PC-9 (cell line): Measurements from ENCODE around the gene MRPS23. TPM values are rescaled to one million over a fixed set of nuclear protein-coding genes. Genes with fewer than 3 reads are reported as not detected.

Experiments
- BruUV-seq: library from RNA; stranded (reverse); fragments of 400-500 nt; replicated peaks from 2 replicates; lab custom pipeline; 2021; lab: Mats Ljungman, UMichigan
- CTCF ChIA-PET: fragments of 300-600 bp; sonication (Branson Sonifier 250); formaldehyde crosslinking; loops from one replicate; lab custom pipeline; 2022; ENCODE audit warnings: antibody characterized with exemption; lab: Charles Lee
- POLR2A ChIA-PET: fragments of 300-600 bp; sonication (Branson Sonifier 250); formaldehyde crosslinking; loops from one replicate; lab custom pipeline; 2022; ENCODE audit warnings: antibody characterized with exemption; ENCODE audit not compliant: unreplicated experiment; lab: Charles Lee
- DNase-seq, 2 experiments: peaks; one replicate each; pipeline versions ENCODE4 v3.0.0 to v3.0.0-alpha.2; 2015 to 2022; ENCODE audit warnings: mixed read lengths in 1 of 2
- H2AFZ ChIP-seq: fragments of 200-600 bp; sonication (generic); 2 replicates; pipeline ENCODE4 v1.8.1; 2017; ENCODE audit warnings: antibody characterized with exemption
- H3F3A ChIP-seq: fragments of 200-600 bp; sonication (generic); 2 replicates; pipeline ENCODE4 v1.8.1; 2017; ENCODE audit warnings: antibody characterized with exemption, mild to moderate bottlenecking, low read depth; ENCODE audit not compliant: insufficient read depth
- H3K27ac ChIP-seq: fragments of 200-600 bp; sonication (generic); 2 replicates; pipeline ENCODE4 v1.6.1; 2016; ENCODE audit warnings: mixed run types
- H3K27me3 ChIP-seq: fragments of 200-600 bp; sonication (generic); 2 replicates; pipeline ENCODE4 v1.6.1; 2016; ENCODE audit warnings: low read depth, mixed run types; ENCODE audit not compliant: insufficient read depth
- H3K36me3 ChIP-seq: fragments of 200-600 bp; sonication (generic); 2 replicates; pipeline ENCODE4 v1.6.1; 2016; ENCODE audit warnings: low read depth, mixed run types
- H3K4me1 ChIP-seq: fragments of 200-600 bp; sonication (generic); replicated peaks from 2 replicates; pipeline ENCODE4 v1.6.1; 2016; ENCODE audit warnings: mixed run types; ENCODE audit not compliant: insufficient read depth
- H3K4me2 ChIP-seq: fragments of 200-600 bp; sonication (generic); 2 replicates; pipeline ENCODE4 v1.6.1; 2017; ENCODE audit warnings: mixed run types
- H3K4me3 ChIP-seq: fragments of 200-600 bp; sonication (generic); 2 replicates; pipeline ENCODE4 v1.6.1; 2016; ENCODE audit warnings: mixed run types
- H3K79me2 ChIP-seq: fragments of 200-600 bp; sonication (generic); 2 replicates; pipeline ENCODE4 v1.6.1; 2017; ENCODE audit warnings: low read depth, mixed run types
- H3K9me2 ChIP-seq: fragments of 200-600 bp; sonication (generic); 2 replicates; pipeline ENCODE4 v1.8.1; 2017; ENCODE audit warnings: mild to moderate bottlenecking; ENCODE audit not compliant: insufficient read depth
- H3K9me3 ChIP-seq: fragments of 200-600 bp; sonication (generic); 2 replicates; pipeline ENCODE4 v1.8.1; 2016; ENCODE audit warnings: low read depth; ENCODE audit not compliant: insufficient read depth
- H4K20me1 ChIP-seq: fragments of 200-600 bp; sonication (generic); 2 replicates; pipeline ENCODE4 v1.8.1; 2017; ENCODE audit not compliant: insufficient read depth
- CTCF ChIP-seq: fragments of 200-600 bp; sonication (generic); conservative IDR thresholded peaks from 2 replicates; pipeline ENCODE4 v1.6.1; 2017; ENCODE audit warnings: mixed run types, antibody characterized with exemption, mild to moderate bottlenecking, moderate library complexity
- EZH2 ChIP-seq: fragments of 200-600 bp; sonication (generic); IDR thresholded peaks from 2 replicates; pipeline ENCODE4 v1.8.0; 2017; ENCODE audit warnings: antibody characterized with exemption, low read depth
- intact Hi-C: fragments of 100-400 bp; cut with micrococcal nuclease; formaldehyde crosslinking; loops from one replicate; pipeline ENCODE4 v1.10.0; 2022; ENCODE audit not compliant: unreplicated experiment
- total RNA-seq: library from RNA; stranded (reverse); gene quantifications from 2 replicates; pipeline ENCODE4 v1.2.3, GENCODE V29; 2021

The MRPS23 gene
- total RNA-seq, 1 experiment from 2014 or later: 49.7 TPM

- DNase-seq: peak in 1 of 2 experiments; percentile 85
- H3K4me1 ChIP-seq: peaks cover 33% of the 10 kb centered on the region
- H4K20me1 ChIP-seq: no peaks in the 10 kb centered on the region
- peaks cover 32% of the 10 kb centered on the region for H3F3A ChIP-seq
- no peaks in the 10 kb centered on the region for H3K9me2 ChIP-seq
- no peak for TF ChIP-seq EZH2
- no peak for TF ChIP-seq CTCF
- no peak overlapping the region for H3K4me2 ChIP-seq
- intact Hi-C loops: loop anchor here (1.0 kb wide), 4 partner anchors 11 to 105 kb away; no protein-coding TSS in a partner anchor
- POLR2A ChIA-PET: interaction anchor here (0.7 to 0.8 kb wide), 2 partner anchors 32 to 58 kb away, joined by 4 to 7 read pairs; no protein-coding TSS in a partner anchor
- peaks cover 14% of the 10 kb centered on the region; the same call in 1 of the 2 replicates for H3K79me2 ChIP-seq
- H2AFZ ChIP-seq: no peak overlapping the region
- no peak overlapping the region for H3K4me3 ChIP-seq
- H3K36me3 ChIP-seq: no peaks in the 10 kb centered on the region
- no TSS peak for BruUV-seq
- no peaks in the 10 kb centered on the region for H3K27me3 ChIP-seq
- CTCF ChIA-PET: interaction anchor here (0.5 to 1.0 kb wide), 3 partner anchors 10 to 778 kb away, joined by 3 to 5 read pairs (median 3); no protein-coding TSS in a partner anchor
- H3K27ac ChIP-seq: no peak overlapping the region
- H3K9me3 ChIP-seq: no peaks in the 10 kb centered on the region
These were observed 40.3 kb upstream of the MRPS23 start for GRCh38 chr17:57889892-57890856.

DNA sequence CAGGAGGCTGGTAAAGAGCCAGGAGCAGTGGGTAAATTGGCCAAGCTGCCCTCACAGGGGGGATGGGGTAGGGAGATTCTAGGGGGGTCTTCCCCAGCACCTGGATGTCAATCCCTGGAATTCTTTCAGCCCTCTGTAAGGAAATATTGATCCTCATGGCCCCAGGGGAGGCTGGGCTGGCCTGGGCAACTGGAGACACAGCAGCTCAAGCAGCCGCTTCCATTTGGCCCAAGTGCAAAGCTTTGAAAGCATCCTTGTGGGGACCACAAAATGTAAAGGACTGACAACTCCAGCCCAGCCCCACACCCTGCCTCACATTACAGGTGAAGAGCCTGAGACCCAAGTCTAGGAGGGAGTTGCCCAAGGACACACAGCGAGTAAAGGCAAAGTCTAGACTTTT, 39.4 kb upstream of the MRPS23 start:
- no peak overlapping the region for H2AFZ ChIP-seq
- no peaks in the 10 kb centered on the region for H3K9me2 ChIP-seq
- TF ChIP-seq EZH2 (no peak), CTCF (no peak)
- no peak overlapping the region for H3K27ac ChIP-seq
- H3K36me3 ChIP-seq: no peaks in the 10 kb centered on the region; the same call in 1 of the 2 replicates
- no peaks in the 10 kb centered on the region for H4K20me1 ChIP-seq
- H3K27me3 ChIP-seq: no peaks in the 10 kb centered on the region
- ChIA-PET POLR2A (no interaction called here), CTCF (interaction anchor here (0.5 kb wide), 1 partner anchor 11 kb away, joined by 3 read pairs; no protein-coding TSS in a partner anchor)
- no peak overlapping the region for H3K4me2 ChIP-seq
- intact Hi-C loops: no loop called here
- H3K4me3 ChIP-seq: no peak overlapping the region
- peaks cover 24% of the 10 kb centered on the region for H3K4me1 ChIP-seq
- no TSS peak for BruUV-seq
- H3K9me3 ChIP-seq: no peaks in the 10 kb centered on the region
- no peak for DNase-seq
- peaks cover 24% of the 10 kb centered on the region for H3F3A ChIP-seq
- H3K79me2 ChIP-seq: 0 out of 2 replicates have a peak, but pooled peaks cover 5% of the 10 kb centered on the region

- Histone ChIP-seq H3K9me2 (no peaks in the 10 kb centered on the region), H3K79me2 (no peaks in the 10 kb centered on the region)
- BruUV-seq: no TSS peak
These were observed 38.7 kb upstream of the MRPS23 start for GRCh38 chr17:57888311-57889216.

More at GRCh38 chr17:57888311-57889216, 38.7 kb upstream of the MRPS23 start:
- Histone ChIP-seq H3K27ac (no peak overlapping the region), H3K4me2 (no peak overlapping the region), H3K9me3 (no peaks in the 10 kb centered on the region), H3K4me1 (peaks cover 17% of the 10 kb centered on the region), H3F3A (peaks cover 17% of the 10 kb centered on the region), H4K20me1 (no peaks in the 10 kb centered on the region), H3K4me3 (no peak overlapping the region), H3K36me3 (no peaks in the 10 kb centered on the region; the same call in 1 of the 2 replicates), H2AFZ (no peak overlapping the region), H3K27me3 (no peaks in the 10 kb centered on the region)
- ChIA-PET CTCF (no interaction called here), POLR2A (no interaction called here)
- TF ChIP-seq CTCF (no peak), EZH2 (no peak)
- intact Hi-C loops: no loop called here
- no peak for DNase-seq
